ENCODE results near the gene CEMP1.
A peak's percentile ranks its signal among the peaks of the same experiment; 100 is the strongest.
"Not testable (repeated sequence)": the region's sequence is repeated elsewhere in the genome, so short reads cannot be mapped to it uniquely, and the experiment has no call there.

DNA sequence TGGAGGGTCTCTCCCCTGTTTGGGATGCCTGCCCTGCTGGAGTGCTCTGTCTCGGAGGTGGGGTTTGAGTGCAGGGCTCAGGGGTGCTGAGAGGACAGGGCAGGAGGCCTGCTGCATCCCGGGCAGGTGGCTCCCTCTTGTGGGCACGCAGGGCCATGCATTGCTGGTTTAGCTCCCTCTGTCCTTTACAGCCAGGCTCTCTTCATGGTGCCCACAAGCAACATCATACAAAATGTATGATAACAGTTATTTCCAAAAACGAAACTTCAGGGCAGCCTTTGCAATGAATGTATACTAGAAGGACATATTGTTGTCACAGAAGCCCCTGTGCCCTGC lies 29.6 kb upstream of the CEMP1 start:
- not testable (repeated sequence) for TF ChIP-seq POLR2A (IDR thresholded peaks at IDR 0.05)
- TF ChIP-seq, protein P1, sequence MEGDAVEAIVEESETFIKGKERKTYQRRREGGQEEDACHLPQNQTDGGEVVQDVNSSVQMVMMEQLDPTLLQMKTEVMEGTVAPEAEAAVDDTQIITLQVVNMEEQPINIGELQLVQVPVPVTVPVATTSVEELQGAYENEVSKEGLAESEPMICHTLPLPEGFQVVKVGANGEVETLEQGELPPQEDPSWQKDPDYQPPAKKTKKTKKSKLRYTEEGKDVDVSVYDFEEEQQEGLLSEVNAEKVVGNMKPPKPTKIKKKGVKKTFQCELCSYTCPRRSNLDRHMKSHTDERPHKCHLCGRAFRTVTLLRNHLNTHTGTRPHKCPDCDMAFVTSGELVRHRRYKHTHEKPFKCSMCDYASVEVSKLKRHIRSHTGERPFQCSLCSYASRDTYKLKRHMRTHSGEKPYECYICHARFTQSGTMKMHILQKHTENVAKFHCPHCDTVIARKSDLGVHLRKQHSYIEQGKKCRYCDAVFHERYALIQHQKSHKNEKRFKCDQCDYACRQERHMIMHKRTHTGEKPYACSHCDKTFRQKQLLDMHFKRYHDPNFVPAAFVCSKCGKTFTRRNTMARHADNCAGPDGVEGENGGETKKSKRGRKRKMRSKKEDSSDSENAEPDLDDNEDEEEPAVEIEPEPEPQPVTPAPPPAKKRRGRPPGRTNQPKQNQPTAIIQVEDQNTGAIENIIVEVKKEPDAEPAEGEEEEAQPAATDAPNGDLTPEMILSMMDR (IDR thresholded peaks at IDR 0.05): peak in 11 of 12 donors; percentile 23 to 51 (median 37)
